ENCODE results near the gene MUC5AC. TPM values are rescaled to one million over a fixed set of nuclear protein-coding genes. Genes with fewer than 3 reads are reported as not detected.
"Not testable (repeated sequence)": the region's sequence is repeated elsewhere in the genome, so short reads cannot be mapped to it uniquely, and the experiment has no call there.

The MUC5AC gene
- total and polyA plus RNA-seq, 7 experiments from 2014 or later, result not detected

GRCh38 chr11:1208144-1208393 lies 50.3 kb downstream of the MUC5AC start:
- H3K27me3 Mint-ChIP-seq, result peaks cover 5 to 19% (median 15%) of the 10 kb centered on the region in 5 donors
- Histone ChIP-seq H3K27ac (ENCODE audit: low read depth, low read length) (no peak overlapping the region), H3K27me3 (ENCODE audit: control insufficient read depth in 2 of 2, insufficient read depth in 2 of 2, low read length in 2 of 2) (no peaks in the 10 kb centered on the region), H3K36me3 (ENCODE audit: control insufficient read depth in 2 of 3, insufficient read depth in 3 of 3, low read length in 3 of 3) (no peaks in the 10 kb centered on the region), H3K9me3 (ENCODE audit: control insufficient read depth in 2 of 3, low read length in 3 of 3) (peaks cover 0 to 20% (median 6%) of the 10 kb centered on the region in 3 experiments), H3K4me3 (ENCODE audit: low read length) (no peak overlapping the region), H3K4me1 (ENCODE audit: control insufficient read depth in 2 of 2, insufficient read depth in 2 of 2, low read length in 2 of 2) (no peaks in the 10 kb centered on the region)
- H3K9me3 Mint-ChIP-seq, result peaks cover 5 to 33% (median 22%) of the 10 kb centered on the region in 11 donors
- H3K4me3 Mint-ChIP-seq, result no peak overlapping the region
- ChIA-PET POLR2A (no interaction called here), CTCF (no interaction called here)
- H3K4me1 Mint-ChIP-seq, result no peaks in the 10 kb centered on the region
- H3K27ac Mint-ChIP-seq, result no peak overlapping the region
- intact Hi-C loops (cut with micrococcal nuclease), result loop anchor here in 1 of 2 donors (10.0 kb wide), 1 partner anchor 57 kb away; no protein-coding TSS in a partner anchor
- H3K36me3 Mint-ChIP-seq, result peaks cover 0 to 11% (median 5%) of the 10 kb centered on the region in 5 donors
- ATAC-seq (no peak), DNase-seq (no peak)

- intact Hi-C loops (cut with micrococcal nuclease), result loop anchor here in 1 of 2 donors (10.0 kb wide), 1 partner anchor 56 kb away; no protein-coding TSS in a partner anchor
- DNase-seq (no peak), ATAC-seq (no peak)
- ChIA-PET POLR2A (no interaction called here), CTCF (no interaction called here)
- Histone ChIP-seq H3K36me3 (ENCODE audit: control insufficient read depth in 2 of 3, insufficient read depth in 3 of 3, low read length in 3 of 3) (no peaks in the 10 kb centered on the region), H3K9me3 (ENCODE audit: control insufficient read depth in 2 of 3, low read length in 3 of 3) (peaks cover 0 to 20% (median 6%) of the 10 kb centered on the region in 3 experiments), H3K27me3 (ENCODE audit: control insufficient read depth in 2 of 2, insufficient read depth in 2 of 2, low read length in 2 of 2) (no peaks in the 10 kb centered on the region), H3K27ac (ENCODE audit: low read depth, low read length) (no peak overlapping the region), H3K4me3 (ENCODE audit: low read length) (no peak overlapping the region), H3K4me1 (ENCODE audit: control insufficient read depth in 2 of 2, insufficient read depth in 2 of 2, low read length in 2 of 2) (no peaks in the 10 kb centered on the region)
- no peaks in the 10 kb centered on the region for H3K4me1 Mint-ChIP-seq
- H3K27me3 Mint-ChIP-seq, result peaks cover 5 to 19% (median 16%) of the 10 kb centered on the region in 5 donors
- peaks cover 5 to 38% (median 25%) of the 10 kb centered on the region in 11 donors for H3K9me3 Mint-ChIP-seq
- no peak overlapping the region for H3K4me3 Mint-ChIP-seq
- H3K27ac Mint-ChIP-seq, result no peak overlapping the region
- peaks cover 0 to 11% (median 5%) of the 10 kb centered on the region in 5 donors for H3K36me3 Mint-ChIP-seq
These were observed 50.9 kb downstream of the MUC5AC start for GRCh38 chr11:1208394-1209261.

GRCh38 chr11:1209371-1210057 lies 51.8 kb downstream of the MUC5AC start:
- H3K27me3 ChIP-seq (ENCODE audit: control insufficient read depth in 2 of 2, insufficient read depth in 2 of 2, low read length in 2 of 2), result no peaks in the 10 kb centered on the region
- ATAC-seq (no peak), DNase-seq (no peak)
- Mint-ChIP-seq H3K27ac (no peak overlapping the region), H3K4me3 (no peak overlapping the region), H3K36me3 (peaks cover 0 to 11% (median 5%) of the 10 kb centered on the region in 5 donors), H3K27me3 (peaks cover 8 to 25% (median 16%) of the 10 kb centered on the region in 5 donors), H3K9me3 (peaks cover 5 to 47% (median 33%) of the 10 kb centered on the region in 11 donors), H3K4me1 (no peaks in the 10 kb centered on the region)
- H3K9me3 ChIP-seq (ENCODE audit: control insufficient read depth in 2 of 3, low read length in 3 of 3), result peaks cover 0 to 20% (median 6%) of the 10 kb centered on the region in 3 experiments
- H3K4me1 ChIP-seq (ENCODE audit: control insufficient read depth in 2 of 2, insufficient read depth in 2 of 2, low read length in 2 of 2), result no peaks in the 10 kb centered on the region
- ChIA-PET CTCF (no interaction called here), POLR2A (no interaction called here)
- H3K36me3 ChIP-seq (ENCODE audit: control insufficient read depth in 2 of 3, insufficient read depth in 3 of 3, low read length in 3 of 3), result no peaks in the 10 kb centered on the region
- H3K27ac ChIP-seq (ENCODE audit: low read depth, low read length), result no peak overlapping the region
- no peak overlapping the region for H3K4me3 ChIP-seq (ENCODE audit: low read length)
- intact Hi-C loops (cut with micrococcal nuclease), result loop anchor here in 1 of 2 donors (10.0 kb wide), 1 partner anchor 55 kb away; no protein-coding TSS in a partner anchor

- CTCF ChIA-PET, result no interaction called here
- POLR2A ChIA-PET, result no interaction called here
These were observed 54.1 kb downstream of the MUC5AC start for GRCh38 chr11:1211838-1212237.

GRCh38 chr11:1215826-1216225 lies 58.1 kb downstream of the MUC5AC start:
- Mint-ChIP-seq H3K27me3 (peaks cover 8 to 29% (median 18%) of the 10 kb centered on the region in 5 donors), H3K9me3 (peaks cover 5 to 48% (median 29%) of the 10 kb centered on the region in 11 donors)
- H3K9me3 ChIP-seq (ENCODE audit: control insufficient read depth in 2 of 3, low read length in 3 of 3), result peaks cover 0 to 13% (median 6%) of the 10 kb centered on the region in 3 experiments
- H3K36me3 Mint-ChIP-seq; H3K4me3 ChIP-seq (ENCODE audit: low read length); H3K4me1 Mint-ChIP-seq; H3K36me3 ChIP-seq (ENCODE audit: control insufficient read depth in 2 of 3, insufficient read depth in 3 of 3, low read length in 3 of 3); DNase-seq; H3K4me3 Mint-ChIP-seq; H3K27ac Mint-ChIP-seq; H3K27me3 ChIP-seq (ENCODE audit: control insufficient read depth in 2 of 2, insufficient read depth in 2 of 2, low read length in 2 of 2); H3K4me1 ChIP-seq (ENCODE audit: control insufficient read depth in 2 of 2, insufficient read depth in 2 of 2, low read length in 2 of 2); H3K27ac ChIP-seq (ENCODE audit: low read depth, low read length); ATAC-seq; CTCF ChIA-PET; POLR2A ChIA-PET: not testable (repeated sequence)
- intact Hi-C loops (cut with micrococcal nuclease), result loop anchor here in 1 of 2 donors (2.0 kb wide), 1 partner anchor 63 kb away; no protein-coding TSS in a partner anchor

More at GRCh38 chr11:1211838-1212237, 54.1 kb downstream of the MUC5AC start:
- Mint-ChIP-seq H3K27ac (no peak overlapping the region), H3K9me3 (peaks cover 5 to 59% (median 37%) of the 10 kb centered on the region in 11 donors), H3K4me1 (no peaks in the 10 kb centered on the region), H3K27me3 (peaks cover 8 to 34% (median 22%) of the 10 kb centered on the region in 5 donors), H3K36me3 (peaks cover 0 to 11% (median 5%) of the 10 kb centered on the region in 5 donors), H3K4me3 (no peak overlapping the region)
- H3K36me3 ChIP-seq (ENCODE audit: control insufficient read depth in 2 of 3, insufficient read depth in 3 of 3, low read length in 3 of 3), result no peaks in the 10 kb centered on the region
- intact Hi-C loops (cut with micrococcal nuclease), result no loop called here
- H3K27me3 ChIP-seq (ENCODE audit: control insufficient read depth in 2 of 2, insufficient read depth in 2 of 2, low read length in 2 of 2), result no peaks in the 10 kb centered on the region
- H3K27ac ChIP-seq (ENCODE audit: low read depth, low read length), result no peak overlapping the region
- peaks cover 0 to 20% (median 6%) of the 10 kb centered on the region in 3 experiments for H3K9me3 ChIP-seq (ENCODE audit: control insufficient read depth in 2 of 3, low read length in 3 of 3)
- no peak for ATAC-seq
- DNase-seq, result no peak
- no peaks in the 10 kb centered on the region for H3K4me1 ChIP-seq (ENCODE audit: control insufficient read depth in 2 of 2, insufficient read depth in 2 of 2, low read length in 2 of 2)
- H3K4me3 ChIP-seq (ENCODE audit: low read length), result no peak overlapping the region

GRCh38 chr11:1217151-1217550 lies 59.4 kb downstream of the MUC5AC start:
- POLR2A ChIA-PET, result no interaction called here
- Histone ChIP-seq H3K36me3 (ENCODE audit: control insufficient read depth in 2 of 3, insufficient read depth in 3 of 3, low read length in 3 of 3) (no peaks in the 10 kb centered on the region), H3K4me1 (ENCODE audit: control insufficient read depth in 2 of 2, insufficient read depth in 2 of 2, low read length in 2 of 2) (no peaks in the 10 kb centered on the region), H3K27ac (ENCODE audit: low read depth, low read length) (no peak overlapping the region), H3K27me3 (ENCODE audit: control insufficient read depth in 2 of 2, insufficient read depth in 2 of 2, low read length in 2 of 2) (no peaks in the 10 kb centered on the region), H3K4me3 (ENCODE audit: low read length) (no peak overlapping the region), H3K9me3 (ENCODE audit: control insufficient read depth in 2 of 3, low read length in 3 of 3) (no peaks in the 10 kb centered on the region)
- Mint-ChIP-seq H3K27ac (no peak overlapping the region), H3K27me3 (peaks cover 3 to 24% (median 21%) of the 10 kb centered on the region in 5 donors), H3K9me3 (peaks cover 0 to 35% (median 19%) of the 10 kb centered on the region in 11 donors), H3K4me1 (no peaks in the 10 kb centered on the region), H3K4me3 (no peak overlapping the region), H3K36me3 (peaks cover 0 to 3% (median 0%) of the 10 kb centered on the region in 5 donors)
- no peak for DNase-seq
- intact Hi-C loops (cut with micrococcal nuclease), result loop anchor here in 1 of 2 donors (2.0 kb wide), 1 partner anchor 62 kb away; no protein-coding TSS in a partner anchor
- ATAC-seq, result no peak
- CTCF ChIA-PET, result no interaction called here

Measured in naive thymus-derived CD4-positive, alpha-beta T cell (primary cell).